Esophagus muscularis mucosa (tissue), 3 donors: ENCODE data around the gene PDE4D.

ENCODE experiments used
- POLR2AphosphoS5 ChIP-seq, 2 donors: sonication (generic); formaldehyde crosslinking; IDR thresholded peaks; one replicate each; pipeline ENCODE4 v1.6.1; 2017; ENCODE audit warnings: antibody characterized with exemption in 2 of 2
- TF ChIP-seq, protein P1 (sequence below), 3 experiments: fragments of 200-600 bp in 2 of 3; fragments of 450-650 bp in 1 of 3; sonication (generic) in 2 of 3; IDR thresholded peaks; one replicate each; pipeline ENCODE4 v1.5.1; 2017 to 2019; ENCODE audit warnings: antibody characterized with exemption in 3 of 3, mild to moderate bottlenecking in 2 of 3, moderate library complexity in 1 of 3

DNA sequence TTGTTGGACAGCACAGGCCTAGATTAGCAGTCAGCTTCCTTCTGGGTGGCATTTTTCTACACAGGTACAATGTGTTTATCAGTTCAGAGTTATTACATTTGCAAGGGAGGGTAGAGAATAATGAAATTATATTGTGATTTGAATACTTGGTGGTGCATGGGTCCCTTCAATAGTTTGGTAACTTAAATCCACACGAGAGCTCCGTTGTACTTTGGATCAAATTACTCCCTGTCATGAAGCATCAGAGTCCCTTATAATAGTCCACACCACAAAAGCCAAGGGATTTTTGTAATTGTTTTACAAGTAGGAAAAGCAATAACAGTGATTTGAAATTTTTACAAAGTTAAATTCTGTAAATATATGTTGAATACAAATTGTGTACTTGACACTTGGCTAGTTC, 552.4 kb downstream of the PDE4D start:
- TF ChIP-seq POLR2AphosphoS5 (IDR thresholded peaks at IDR 0.05), result no peak
- TF ChIP-seq, protein P1, sequence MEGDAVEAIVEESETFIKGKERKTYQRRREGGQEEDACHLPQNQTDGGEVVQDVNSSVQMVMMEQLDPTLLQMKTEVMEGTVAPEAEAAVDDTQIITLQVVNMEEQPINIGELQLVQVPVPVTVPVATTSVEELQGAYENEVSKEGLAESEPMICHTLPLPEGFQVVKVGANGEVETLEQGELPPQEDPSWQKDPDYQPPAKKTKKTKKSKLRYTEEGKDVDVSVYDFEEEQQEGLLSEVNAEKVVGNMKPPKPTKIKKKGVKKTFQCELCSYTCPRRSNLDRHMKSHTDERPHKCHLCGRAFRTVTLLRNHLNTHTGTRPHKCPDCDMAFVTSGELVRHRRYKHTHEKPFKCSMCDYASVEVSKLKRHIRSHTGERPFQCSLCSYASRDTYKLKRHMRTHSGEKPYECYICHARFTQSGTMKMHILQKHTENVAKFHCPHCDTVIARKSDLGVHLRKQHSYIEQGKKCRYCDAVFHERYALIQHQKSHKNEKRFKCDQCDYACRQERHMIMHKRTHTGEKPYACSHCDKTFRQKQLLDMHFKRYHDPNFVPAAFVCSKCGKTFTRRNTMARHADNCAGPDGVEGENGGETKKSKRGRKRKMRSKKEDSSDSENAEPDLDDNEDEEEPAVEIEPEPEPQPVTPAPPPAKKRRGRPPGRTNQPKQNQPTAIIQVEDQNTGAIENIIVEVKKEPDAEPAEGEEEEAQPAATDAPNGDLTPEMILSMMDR (IDR thresholded peaks at IDR 0.05), result no peak
